ENCODE results near the gene ELMO1.

Gene ELMO1

GRCh38 chr7:37076668-37077067 is 372.0 kb downstream of the ELMO1 start:
- TF ChIP-seq POLR2A (IDR thresholded peaks at IDR 0.05; ENCODE audit: extremely low read depth, insufficient read length) = no peak
- no peak for DNase-seq (ENCODE audit: low read depth)
- H3K4me3 ChIP-seq (ENCODE audit: low read depth, low read length) = no peak overlapping the region

GRCh38 chr7:37074370-37074769 is 374.3 kb downstream of the ELMO1 start:
- H3K4me3 ChIP-seq (ENCODE audit: low read depth, low read length) = no peak overlapping the region
- TF ChIP-seq POLR2A (IDR thresholded peaks at IDR 0.05; ENCODE audit: extremely low read depth, insufficient read length) = no peak
- TF ChIP-seq MYC (IDR thresholded peaks at IDR 0.05; ENCODE audit: low read depth, low read length) = no peak
- no peak for TF ChIP-seq MAX (IDR thresholded peaks at IDR 0.05; ENCODE audit: low read depth, low read length)
- no peak for TF ChIP-seq CTCF (IDR thresholded peaks at IDR 0.05; ENCODE audit: low read depth, low read length)
- DNase-seq (ENCODE audit: low read depth) = no peak

- TF ChIP-seq CTCF (IDR thresholded peaks at IDR 0.05; ENCODE audit: low read depth, low read length) (no peak), MYC (IDR thresholded peaks at IDR 0.05; ENCODE audit: low read depth, low read length) (no peak), POLR2A (IDR thresholded peaks at IDR 0.05; ENCODE audit: extremely low read depth, insufficient read length) (no peak), MAX (IDR thresholded peaks at IDR 0.05; ENCODE audit: low read depth, low read length) (no peak)
- DNase-seq (ENCODE audit: low read depth) = no peak
- no peak overlapping the region for H3K4me3 ChIP-seq (ENCODE audit: low read depth, low read length)
Measured at GRCh38 chr7:37071124-37071523, 377.5 kb downstream of the ELMO1 start.

GRCh38 chr7:37070471-37070870 is 378.2 kb downstream of the ELMO1 start:
- H3K4me3 ChIP-seq (ENCODE audit: low read depth, low read length) = no peak overlapping the region
- TF ChIP-seq MYC (IDR thresholded peaks at IDR 0.05; ENCODE audit: low read depth, low read length) (no peak), POLR2A (IDR thresholded peaks at IDR 0.05; ENCODE audit: extremely low read depth, insufficient read length) (no peak), CTCF (IDR thresholded peaks at IDR 0.05; ENCODE audit: low read depth, low read length) (no peak), MAX (IDR thresholded peaks at IDR 0.05; ENCODE audit: low read depth, low read length) (no peak)

GRCh38 chr7:37070031-37070430 is 378.6 kb downstream of the ELMO1 start:
- DNase-seq (ENCODE audit: low read depth) = no peak
- no peak overlapping the region for H3K4me3 ChIP-seq (ENCODE audit: low read depth, low read length)
- TF ChIP-seq MYC (IDR thresholded peaks at IDR 0.05; ENCODE audit: low read depth, low read length) = no peak
- no peak for TF ChIP-seq MAX (IDR thresholded peaks at IDR 0.05; ENCODE audit: low read depth, low read length)
- no peak for TF ChIP-seq CTCF (IDR thresholded peaks at IDR 0.05; ENCODE audit: low read depth, low read length)
- no peak for TF ChIP-seq POLR2A (IDR thresholded peaks at IDR 0.05; ENCODE audit: extremely low read depth, insufficient read length)

More at GRCh38 chr7:37070471-37070870, 378.2 kb downstream of the ELMO1 start:
- no peak for DNase-seq (ENCODE audit: low read depth)

- DNase-seq (ENCODE audit: low read depth) = no peak
Measured at GRCh38 chr7:37069336-37069735, 379.3 kb downstream of the ELMO1 start.

More at GRCh38 chr7:37069336-37069735, 379.3 kb downstream of the ELMO1 start:
- TF ChIP-seq MAX (IDR thresholded peaks at IDR 0.05; ENCODE audit: low read depth, low read length) (no peak), POLR2A (IDR thresholded peaks at IDR 0.05; ENCODE audit: extremely low read depth, insufficient read length) (no peak), CTCF (IDR thresholded peaks at IDR 0.05; ENCODE audit: low read depth, low read length) (no peak), MYC (IDR thresholded peaks at IDR 0.05; ENCODE audit: low read depth, low read length) (no peak)
- H3K4me3 ChIP-seq (ENCODE audit: low read depth, low read length) = no peak overlapping the region

Data from NB4 (cell line).